ENCODE measurements around the gene HBE1.

Gene HBE1

DNA sequence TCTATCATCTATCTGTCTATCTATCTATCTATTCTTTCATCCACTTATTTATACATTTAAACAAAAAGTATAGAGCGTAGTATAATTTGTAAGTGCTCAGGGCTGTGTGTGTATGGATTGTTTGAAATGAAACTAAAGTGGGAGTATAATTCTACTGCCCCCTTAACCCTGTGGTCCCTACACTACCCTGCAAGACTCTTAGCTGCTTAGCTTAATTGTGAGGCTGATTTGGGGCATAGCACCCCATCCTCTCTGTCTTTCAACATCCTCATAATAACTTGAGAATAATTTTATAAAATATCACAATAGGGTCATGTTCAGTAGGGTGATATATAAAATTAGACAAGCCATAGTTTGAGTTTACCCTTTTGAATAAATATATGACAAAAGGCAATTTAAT, 20.4 kb upstream of the HBE1 start:
- no peak overlapping the region for H3K27ac ChIP-seq
- no peak overlapping the region for H3K4me3 ChIP-seq
- TF ChIP-seq CTCF (IDR thresholded peaks at IDR 0.05): no peak
- DNase-seq (ENCODE audit: low spot score): no peak

DNA sequence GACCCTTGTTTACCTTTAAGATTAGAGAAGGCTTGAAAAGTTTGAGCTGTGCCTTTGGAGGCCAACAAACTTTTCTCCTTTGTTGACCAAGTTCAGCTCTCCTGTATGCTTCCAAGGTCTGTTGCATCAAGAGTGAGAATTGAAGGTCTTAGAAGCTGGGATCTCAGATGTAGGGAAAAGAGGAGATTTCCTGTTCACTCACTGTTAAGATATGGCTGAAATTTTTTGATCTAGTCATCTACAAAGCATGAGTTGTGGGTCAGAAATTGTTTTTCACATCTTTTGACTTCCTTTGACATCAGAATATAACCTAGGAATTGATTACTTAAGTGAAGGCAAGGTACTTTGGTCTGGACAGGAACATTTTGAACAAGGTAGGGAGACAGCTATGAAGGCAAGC, 20.0 kb upstream of the HBE1 start:
- no peak for TF ChIP-seq CTCF (IDR thresholded peaks at IDR 0.05)
- DNase-seq (ENCODE audit: low spot score): no peak
- H3K27ac ChIP-seq: no peak overlapping the region
- no peak overlapping the region for H3K4me3 ChIP-seq

GRCh38 chr11:5288906-5289550, 19.3 kb upstream of the HBE1 start:
- no peak overlapping the region for H3K27ac ChIP-seq
- no peak for DNase-seq (ENCODE audit: low spot score)
- H3K4me3 ChIP-seq: no peak overlapping the region
- no peak for TF ChIP-seq CTCF (IDR thresholded peaks at IDR 0.05)

DNA sequence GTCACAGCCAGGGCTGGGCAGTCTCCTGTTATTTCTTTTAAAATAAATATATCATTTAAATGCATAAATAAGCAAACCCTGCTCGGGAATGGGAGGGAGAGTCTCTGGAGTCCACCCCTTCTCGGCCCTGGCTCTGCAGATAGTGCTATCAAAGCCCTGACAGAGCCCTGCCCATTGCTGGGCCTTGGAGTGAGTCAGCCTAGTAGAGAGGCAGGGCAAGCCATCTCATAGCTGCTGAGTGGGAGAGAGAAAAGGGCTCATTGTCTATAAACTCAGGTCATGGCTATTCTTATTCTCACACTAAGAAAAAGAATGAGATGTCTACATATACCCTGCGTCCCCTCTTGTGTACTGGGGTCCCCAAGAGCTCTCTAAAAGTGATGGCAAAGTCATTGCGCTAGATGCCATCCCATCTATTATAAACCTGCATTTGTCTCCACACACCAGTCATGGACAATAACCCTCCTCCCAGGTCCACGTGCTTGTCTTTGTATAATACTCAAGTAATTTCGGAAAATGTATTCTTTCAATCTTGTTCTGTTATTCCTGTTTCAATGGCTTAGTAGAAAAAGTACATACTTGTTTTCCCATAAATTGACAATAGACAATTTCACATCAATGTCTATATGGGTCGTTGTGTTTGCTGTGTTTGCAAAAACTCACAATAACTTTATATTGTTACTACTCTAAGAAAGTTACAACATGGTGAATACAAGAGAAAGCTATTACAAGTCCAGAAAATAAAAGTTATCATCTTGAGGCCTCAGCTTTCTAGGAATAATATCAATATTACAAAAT, 18.6 kb upstream of the HBE1 start:
- DNase-seq (ENCODE audit: low spot score): no peak
- no peak for TF ChIP-seq CTCF (IDR thresholded peaks at IDR 0.05)
- Histone ChIP-seq H3K4me3 (no peak overlapping the region), H3K27ac (no peak overlapping the region)

GRCh38 chr11:5286901-5287300, 17.2 kb upstream of the HBE1 start:
- DNase-seq (ENCODE audit: low spot score): no peak
- H3K4me3 ChIP-seq: no peak overlapping the region
- no peak overlapping the region for H3K27ac ChIP-seq
- TF ChIP-seq CTCF (IDR thresholded peaks at IDR 0.05): no peak

DNA sequence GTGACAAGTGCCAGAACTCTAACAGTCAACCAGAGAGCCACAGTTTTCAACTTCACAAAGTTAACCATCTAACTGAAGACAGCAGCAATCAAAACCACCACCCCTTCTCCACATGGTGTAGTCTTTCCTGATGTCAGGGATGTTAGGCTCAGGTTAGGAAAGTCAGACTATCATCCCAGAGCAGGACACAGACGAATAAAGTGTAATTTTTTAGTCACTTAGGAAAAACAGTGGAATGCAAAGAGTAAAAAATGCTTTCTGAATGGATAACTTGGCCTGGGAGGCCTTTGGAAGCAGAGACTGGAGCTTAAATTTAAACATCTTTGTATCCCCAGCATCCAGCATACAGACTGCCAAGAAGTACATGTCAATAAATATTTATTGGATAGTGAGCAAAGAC, 16.6 kb upstream of the HBE1 start:
- no peak overlapping the region for H3K4me3 ChIP-seq
- H3K27ac ChIP-seq: no peak overlapping the region
- TF ChIP-seq CTCF (IDR thresholded peaks at IDR 0.05): no peak
- no peak for DNase-seq (ENCODE audit: low spot score)
